NOMO-1 (cell line): ENCODE measurements around the gene TKT.

Experiments
- DNase-seq, 2 experiments: peaks; one replicate each; lab custom pipeline; 2025; ENCODE audit not compliant: unreplicated experiment in 2 of 2; lab: John Stamatoyannopoulos, UW

TKT gene

DNA sequence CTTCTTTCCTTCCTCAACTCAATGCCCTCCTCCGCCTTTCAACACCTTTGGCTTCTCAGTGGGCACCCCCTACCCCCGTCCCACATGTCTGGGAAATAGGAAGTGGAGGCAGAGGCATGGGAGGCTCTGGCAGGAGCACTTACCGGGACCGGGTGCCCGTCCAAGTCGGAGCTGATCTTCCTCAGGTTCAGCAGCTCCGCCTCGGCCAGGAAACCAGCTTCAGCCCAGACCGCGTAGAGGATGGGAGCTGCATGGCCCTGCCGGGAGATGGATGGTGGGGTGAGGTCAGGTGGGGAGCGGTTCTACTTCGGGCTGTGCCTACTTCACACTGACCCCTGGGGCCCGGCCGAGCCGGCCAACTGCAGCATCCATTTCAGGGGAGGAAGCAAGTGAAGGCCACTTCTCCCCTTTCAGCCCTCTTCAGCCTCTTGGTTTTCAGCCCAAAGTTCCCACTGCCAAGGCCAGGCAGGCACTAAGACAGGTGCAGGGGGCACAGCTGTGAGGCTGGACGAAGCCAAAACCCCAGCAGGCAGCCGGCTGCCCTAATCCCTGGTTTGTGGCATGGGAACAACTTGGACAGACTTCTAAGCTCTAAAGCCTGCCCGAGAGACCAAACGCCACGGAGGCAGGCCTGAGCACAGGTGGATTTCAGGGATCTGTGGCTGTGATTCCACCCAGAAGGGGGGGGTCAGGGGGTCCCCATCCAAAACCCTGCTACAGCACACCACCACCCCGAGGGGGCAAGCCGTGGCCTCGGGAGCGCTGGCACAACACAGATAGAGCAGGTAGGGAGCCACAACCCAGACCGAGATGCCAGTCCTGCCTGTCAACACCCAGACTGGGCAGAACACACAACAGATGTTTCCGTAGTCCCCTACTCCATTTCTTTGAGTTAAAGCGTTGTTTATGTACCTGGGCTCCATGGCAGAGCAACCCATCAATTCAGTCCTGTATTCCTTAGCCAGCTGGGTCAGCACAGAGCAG is 14.5 kb downstream of the TKT start:
- DNase-seq = no peak

DNA sequence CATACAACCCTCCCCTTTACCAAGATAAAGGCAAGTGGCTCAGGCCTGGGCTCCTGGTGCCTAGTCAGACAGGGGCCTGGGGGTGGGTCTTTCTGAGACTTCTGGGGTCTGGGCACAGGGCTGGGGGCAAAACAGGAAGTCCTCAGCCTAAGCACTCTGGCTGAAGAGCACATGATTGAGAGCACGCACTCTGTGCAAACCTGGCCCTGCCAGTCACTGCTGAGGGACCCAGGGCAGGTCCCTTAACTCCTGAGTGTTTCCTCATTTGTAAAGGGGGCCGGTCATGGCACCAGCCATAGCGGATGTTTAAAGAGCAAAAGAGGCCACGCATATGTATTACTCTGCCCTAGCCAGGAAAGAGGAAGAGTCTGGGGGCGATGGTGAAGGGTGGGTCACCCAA is 16.0 kb downstream of the TKT start:
- no peak for DNase-seq

DNA sequence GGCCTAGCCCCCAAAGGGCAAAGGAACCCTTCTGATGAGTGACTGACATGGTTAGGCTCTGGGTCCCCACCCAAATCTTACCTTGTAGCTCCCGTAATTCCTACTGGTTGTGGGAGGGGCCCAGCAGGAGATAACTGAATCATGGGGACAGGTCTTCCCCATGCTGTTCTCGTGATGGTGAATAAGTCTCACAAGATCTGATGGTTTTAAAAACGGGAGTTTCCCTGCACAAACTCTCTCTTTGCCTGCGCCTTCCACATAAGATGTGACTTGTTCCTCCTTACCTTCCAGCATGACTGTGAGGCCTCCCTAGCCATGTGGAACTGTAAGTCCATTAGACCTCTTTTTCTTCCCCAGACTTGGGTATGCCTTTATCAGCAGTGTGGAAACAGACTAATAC is 16.9 kb downstream of the TKT start:
- no peak for DNase-seq

GRCh38 chr3:53238051-53238850 is 17.6 kb downstream of the TKT start:
- no peak for DNase-seq

DNA sequence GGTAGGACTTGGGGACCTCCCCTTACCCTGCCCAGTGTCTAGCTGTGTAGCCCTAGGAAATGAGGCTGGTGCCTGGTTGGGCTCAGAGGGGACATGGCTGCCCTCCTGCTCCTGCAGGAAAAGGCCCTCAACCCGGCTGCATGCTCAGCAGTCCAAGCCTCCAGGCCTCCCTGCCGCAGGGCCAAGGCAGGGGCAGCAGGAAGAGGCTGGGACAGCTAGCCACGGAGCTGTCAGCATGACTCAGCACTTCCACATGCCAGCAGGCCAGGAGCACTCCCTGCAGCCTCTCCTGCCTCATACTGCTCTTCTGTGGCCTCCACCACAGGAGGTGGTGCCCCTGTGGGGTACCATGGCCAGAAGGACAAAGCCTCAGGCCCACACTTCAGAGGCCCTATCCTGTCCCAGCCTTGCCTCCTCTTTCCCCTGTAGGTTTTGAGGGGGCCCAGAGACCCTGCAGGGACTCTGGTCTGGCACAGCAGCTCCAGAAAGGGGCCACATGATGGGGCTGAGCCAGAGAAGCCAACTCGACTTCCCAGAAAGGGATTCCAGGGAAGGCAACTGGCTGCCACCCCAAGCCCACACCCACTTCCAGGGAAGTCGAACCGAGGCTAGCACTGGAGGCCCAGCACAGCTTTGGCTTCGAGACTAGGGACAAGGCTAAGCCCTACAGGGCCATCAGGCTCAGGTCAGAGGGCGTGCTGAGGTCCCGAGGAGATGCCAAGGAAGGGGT is 19.5 kb downstream of the TKT start:
- peak in 1 of 2 experiments; percentile 30 for DNase-seq

- DNase-seq = no peak
Measured at GRCh38 chr3:53235545-53235944, 20.3 kb downstream of the TKT start.

- DNase-seq = no peak
Measured at GRCh38 chr3:53234841-53235232, 21.0 kb downstream of the TKT start.

DNA sequence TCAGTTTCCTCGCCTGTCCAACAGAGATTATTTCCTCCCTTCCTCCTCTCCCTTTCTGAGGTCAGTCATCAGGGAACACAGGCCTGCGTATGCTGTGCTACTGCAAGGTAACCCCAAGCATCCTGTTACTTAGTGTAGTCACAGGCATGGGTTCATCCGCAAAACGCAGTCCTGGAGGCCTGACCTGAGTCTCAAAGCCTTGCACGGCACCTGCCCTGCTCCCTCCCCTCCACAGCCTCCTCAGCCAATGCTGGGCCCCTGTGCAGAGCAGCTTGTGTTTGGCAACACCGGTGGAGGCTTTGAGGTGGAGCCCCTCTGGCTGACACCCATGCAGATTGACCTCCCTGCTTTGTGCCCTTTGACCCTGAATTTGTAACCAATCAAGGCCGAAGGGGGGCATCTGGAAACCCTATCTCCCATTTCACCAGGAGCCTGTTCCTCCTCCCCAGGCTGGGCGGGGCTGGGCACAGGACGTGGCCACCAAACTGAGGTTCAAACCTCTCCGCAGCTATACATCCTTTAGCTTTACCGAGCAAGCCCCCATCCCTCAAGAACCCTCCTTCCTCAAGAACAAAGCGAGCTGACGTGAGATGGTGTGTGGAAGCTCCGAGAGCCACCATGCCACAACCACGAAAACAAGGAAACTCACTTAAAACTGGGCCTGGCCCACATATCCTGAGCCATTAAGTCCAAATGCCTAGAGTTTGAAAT is 21.5 kb downstream of the TKT start:
- DNase-seq = no peak

- DNase-seq = no peak
Measured at GRCh38 chr3:53232641-53233377, 23.0 kb downstream of the TKT start.

- no peak for DNase-seq
Measured at GRCh38 chr3:53231532-53232511, 24.0 kb downstream of the TKT start.

DNA sequence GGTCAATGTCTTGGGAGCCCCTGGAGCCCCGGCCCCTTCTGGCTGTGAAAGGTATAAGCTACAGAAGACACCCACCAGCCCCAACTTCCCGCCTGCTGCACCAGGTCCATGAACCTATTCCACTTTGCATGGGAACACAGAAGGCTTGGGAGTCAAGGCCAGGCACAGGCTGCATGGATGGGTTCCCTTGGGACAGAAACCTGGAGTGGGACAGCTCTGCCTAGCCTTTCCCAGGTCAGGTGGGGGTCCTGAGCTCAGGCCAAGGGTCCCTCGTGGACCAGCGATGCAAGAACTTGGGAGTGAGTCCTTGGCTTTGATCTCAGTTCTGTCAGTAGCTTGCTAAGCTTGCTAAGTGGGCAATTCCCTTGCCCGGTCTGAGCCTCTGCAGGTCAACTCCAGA is 25.0 kb downstream of the TKT start:
- no peak for DNase-seq

GRCh38 chr3:53230041-53230621 is 25.7 kb downstream of the TKT start:
- DNase-seq = no peak

DNA sequence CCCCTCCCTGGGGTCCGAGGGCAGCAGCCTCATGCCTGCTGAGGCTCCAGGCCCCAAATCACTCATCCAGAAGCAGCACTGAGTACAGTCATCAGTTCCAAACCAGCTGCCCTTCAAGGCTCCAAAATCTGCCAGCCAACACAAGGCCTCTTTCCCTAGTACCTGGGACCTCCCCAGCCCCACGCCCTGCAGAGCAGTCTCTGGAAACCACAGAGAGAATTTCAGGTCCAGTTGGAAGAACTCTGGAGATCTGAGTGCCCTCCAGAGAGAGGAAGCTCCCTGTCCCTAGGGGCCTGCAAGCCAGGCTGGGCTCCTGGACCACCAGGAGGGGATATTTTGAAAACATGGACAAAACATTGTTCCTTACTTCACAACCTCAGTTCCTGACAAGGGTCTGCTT is 26.2 kb downstream of the TKT start:
- DNase-seq = no peak

GRCh38 chr3:53229171-53229570 is 26.7 kb downstream of the TKT start:
- DNase-seq = no peak

- no peak for DNase-seq
Measured at GRCh38 chr3:53227993-53228885, 27.6 kb downstream of the TKT start.

DNA sequence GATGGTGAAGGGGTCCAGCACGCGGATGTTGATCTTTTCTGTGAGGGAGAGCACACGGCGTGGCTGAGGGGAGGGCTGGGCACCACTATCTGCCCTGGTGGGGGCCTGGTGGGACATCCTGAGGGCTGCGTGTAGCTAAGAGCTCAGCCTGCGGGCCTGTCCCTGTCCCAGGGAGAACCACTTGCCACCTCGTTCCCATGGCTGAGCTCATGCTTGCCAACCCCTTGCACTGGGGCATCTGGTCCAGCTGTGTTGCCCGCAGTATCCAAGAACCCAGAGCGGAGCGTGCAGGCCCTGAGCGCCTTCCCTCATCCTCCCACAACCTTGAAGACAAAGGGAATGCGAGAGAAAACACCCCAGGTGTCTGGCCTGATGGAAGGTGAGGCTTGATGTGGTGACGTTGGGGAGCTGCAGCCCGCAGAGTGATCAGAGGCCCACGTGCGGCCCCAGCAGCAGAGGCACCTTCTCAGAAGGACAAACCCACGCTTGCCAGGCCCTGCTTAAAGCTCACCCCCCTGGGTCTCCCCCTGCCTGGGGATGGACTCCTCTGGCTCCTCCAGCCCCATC is 28.9 kb downstream of the TKT start:
- no peak for DNase-seq
